Endodermal cell (in vitro differentiated cells): ENCODE measurements around the gene PAPOLB. TPM values are rescaled to one million over a fixed set of nuclear protein-coding genes. Genes with fewer than 3 reads are reported as not detected.
A peak's percentile ranks its signal among the peaks of the same experiment; 100 is the strongest.

Experiments used
- DNase-seq: peaks from one replicate; pipeline ENCODE4 v3.0.0-alpha.2; 2017
- H3K27ac ChIP-seq: 2 replicates; pipeline ENCODE4 v1.5.1; 2013; ENCODE audit warnings: mild to moderate bottlenecking, low read depth, low read length, moderate library complexity
- H3K27me3 ChIP-seq: 2 replicates; pipeline ENCODE4 v1.6.1; 2013; ENCODE audit warnings: mild to moderate bottlenecking, low read length, moderate library complexity; ENCODE audit not compliant: insufficient read depth, control insufficient read depth, poor library complexity, severe bottlenecking
- H3K36me3 ChIP-seq: 2 replicates; pipeline ENCODE4 v1.7.0; 2013; ENCODE audit warnings: mild to moderate bottlenecking, low read length, moderate library complexity; ENCODE audit not compliant: control insufficient read depth, insufficient read depth
- H3K4me1 ChIP-seq: one replicate; pipeline ENCODE4 v1.7.0; 2013; ENCODE audit warnings: low read length; ENCODE audit not compliant: control insufficient read depth, insufficient read depth
- H3K4me3 ChIP-seq: 2 replicates; pipeline ENCODE4 v1.5.1; 2013; ENCODE audit warnings: mild to moderate bottlenecking, low read length, moderate library complexity
- H3K9ac ChIP-seq: 2 replicates; pipeline ENCODE4 v1.6.1; 2013; ENCODE audit warnings: mild to moderate bottlenecking, low read length, moderate library complexity; ENCODE audit not compliant: poor library complexity, severe bottlenecking; ENCODE audit errors: extremely low read depth
- H3K9me3 ChIP-seq: 2 replicates; pipeline ENCODE4 v1.6.1; 2013; ENCODE audit warnings: mild to moderate bottlenecking, low read length, moderate library complexity; ENCODE audit not compliant: control insufficient read depth
- H3K27ac Mint-ChIP-seq: 2 replicates; pipeline ENCODE4 v1.8.0; 2020; ENCODE audit warnings: mixed read lengths
- H3K27me3 Mint-ChIP-seq: 2 replicates; pipeline ENCODE4 v1.8.0; 2021; ENCODE audit warnings: mild to moderate bottlenecking, mixed read lengths; ENCODE audit not compliant: insufficient read depth
- H3K36me3 Mint-ChIP-seq: 2 replicates; pipeline ENCODE4 v1.8.0; 2020; ENCODE audit warnings: low read depth, mixed read lengths
- H3K4me1 Mint-ChIP-seq: 2 replicates; pipeline ENCODE4 v1.8.0; 2020; ENCODE audit warnings: mixed read lengths
- H3K4me3 Mint-ChIP-seq: 2 replicates; pipeline ENCODE4 v1.8.0; 2020; ENCODE audit warnings: mild to moderate bottlenecking, moderate library complexity, mixed read lengths
- H3K9me3 Mint-ChIP-seq: 2 replicates; pipeline ENCODE4 v1.8.0; 2020; ENCODE audit warnings: mild to moderate bottlenecking, mixed read lengths
- CTCF ChIP-seq: fragments of 200-600 bp; sonication (generic); conservative IDR thresholded peaks from 2 replicates; pipeline ENCODE4 v1.5.0; 2021; ENCODE audit warnings: antibody characterized with exemption, mild to moderate bottlenecking
- WGBS, 2 experiments: methylation state at CpG; one replicate each; pipeline versions ENCODE4 v1.1.5 to v1.1.7; 2013; ENCODE audit warnings: missing lambda C conversion rate in 2 of 2, mixed read lengths in 1 of 2; ENCODE audit not compliant: insufficient coverage in 1 of 2, insufficient read length in 1 of 2; 5-methylcytosine and 5-hydroxymethylcytosine counted together
- total RNA-seq, 2 donors: library from RNA; stranded (reverse); fragmentation: NEBNext Ultra II Directional in 1 of 2; extraction: Animal tissue kit (Norgen Biotek cat#: 25700) in 1 of 2; gene quantifications; 2 replicates in 1 of 2; 3 replicates in 1 of 2; pipeline ENCODE4 v1.2.1, GENCODE V29; 2021

PAPOLB gene
- total RNA-seq, 2 donors from 2014 or later, result 1.2 to 1.8 TPM

- no peaks in the 10 kb centered on the region for H3K27me3 Mint-ChIP-seq
These were observed 23.5 kb upstream of the PAPOLB start for GRCh38 chr7:4885317-4885807.

GRCh38 chr7:4884164-4884563 lies 22.3 kb upstream of the PAPOLB start:
- H3K9me3 Mint-ChIP-seq, result no peaks in the 10 kb centered on the region

More at GRCh38 chr7:4885317-4885807, 23.5 kb upstream of the PAPOLB start:
- DNase-seq, result no peak
- Histone ChIP-seq H3K9me3 (peaks cover 16% of the 10 kb centered on the region), H3K4me1 (no peaks in the 10 kb centered on the region), H3K9ac (no peak overlapping the region), H3K27me3 (no peaks in the 10 kb centered on the region), H3K36me3 (no peaks in the 10 kb centered on the region), H3K27ac (no peak overlapping the region), H3K4me3 (peak overlapping the region; percentile 9)
- H3K4me3 Mint-ChIP-seq, result no peak overlapping the region
- H3K36me3 Mint-ChIP-seq, result peaks cover 3% of the 10 kb centered on the region
- TF ChIP-seq CTCF, result no peak
- H3K4me1 Mint-ChIP-seq, result peaks cover 17% of the 10 kb centered on the region
- H3K27ac Mint-ChIP-seq, result no peak overlapping the region
- H3K9me3 Mint-ChIP-seq, result no peaks in the 10 kb centered on the region
- WGBS, 2 experiments, result 91% methylated on average over 7 of the region's 7 CpGs; no CpG with 5 or more reads in 1 of the 2 experiments

GRCh38 chr7:4883372-4884144 lies 21.7 kb upstream of the PAPOLB start, which contains the start of gene RADIL:
Gene RADIL, minus strand, starts transcription at chr7:4883716. Its CDS starts 5,577 bp downstream, at chr7:4878139.
- WGBS, 2 experiments, result 1 to 2% methylated on average over 15 to 71 of the region's 72 CpGs
- peak within 1 kb of the TSS; percentile 97 for H3K27ac Mint-ChIP-seq
- Histone ChIP-seq H3K27ac (peak within 1 kb of the TSS; percentile 79), H3K4me1 (no peaks in the 10 kb centered on the region), H3K9ac (peak within 1 kb of the TSS; percentile 70), H3K27me3 (no peaks in the 10 kb centered on the region), H3K36me3 (no peaks in the 10 kb centered on the region), H3K4me3 (peak within 1 kb of the TSS; percentile 88), H3K9me3 (peaks cover 16% of the 10 kb centered on the region)
- peak; percentile 99 for TF ChIP-seq CTCF
- peaks cover 21% of the 10 kb centered on the region for H3K4me1 Mint-ChIP-seq
- DNase-seq, result peak; percentile 99
- H3K36me3 Mint-ChIP-seq, result peaks cover 8% of the 10 kb centered on the region
- no peaks in the 10 kb centered on the region for H3K9me3 Mint-ChIP-seq
- no peaks in the 10 kb centered on the region for H3K27me3 Mint-ChIP-seq
- peak within 1 kb of the TSS; percentile 72 for H3K4me3 Mint-ChIP-seq

More at GRCh38 chr7:4884164-4884563, 22.3 kb upstream of the PAPOLB start:
- H3K9me3 ChIP-seq, result peaks cover 16% of the 10 kb centered on the region
- TF ChIP-seq CTCF, result no peak
- no peaks in the 10 kb centered on the region for H3K36me3 ChIP-seq
- Mint-ChIP-seq H3K27ac (no peak overlapping the region), H3K4me3 (no peak overlapping the region), H3K36me3 (peaks cover 8% of the 10 kb centered on the region), H3K4me1 (peaks cover 21% of the 10 kb centered on the region), H3K27me3 (no peaks in the 10 kb centered on the region)
- no peak overlapping the region for H3K4me3 ChIP-seq
- no peak overlapping the region for H3K27ac ChIP-seq
- 89 to 93% methylated on average over 9 to 10 of the region's 10 CpGs for WGBS, 2 experiments
- no peak overlapping the region for H3K9ac ChIP-seq
- H3K27me3 ChIP-seq, result no peaks in the 10 kb centered on the region
- no peaks in the 10 kb centered on the region for H3K4me1 ChIP-seq
- no peak for DNase-seq
